Activated CD8-positive, alpha-beta memory T cell treated with anti-CD3 and anti-CD28 coated beads, Interleukin-2, amount 10 ng/mL, durations not matched to agents 7 days and 5 days (primary cell): ENCODE results near the gene SLC25A47. TPM values are rescaled to one million over a fixed set of nuclear protein-coding genes. Genes with fewer than 3 reads are reported as not detected.
A peak's percentile ranks its signal among the peaks of the same experiment; 100 is the strongest.

Experiments used
- ATAC-seq: fragments of 150-1000 bp; cut with Tn5 transposase; one replicate; pipeline ENCODE4 v1.10.0; 2021; ENCODE audit warnings: moderate library complexity
- CTCF ChIA-PET: fragments of 350-600 bp; sonication (Branson Sonifier 250); formaldehyde crosslinking; loops from one replicate; lab custom pipeline; 2021; ENCODE audit warnings: antibody characterized with exemption; lab: Charles Lee
- DNase-seq: peaks from one replicate; pipeline ENCODE4 v3.0.0-alpha.2; 2020
- H3K27ac Mint-ChIP-seq: one replicate; pipeline ENCODE4 v1.8.0; 2021; ENCODE audit warnings: mild to moderate bottlenecking, mixed read lengths
- H3K27me3 Mint-ChIP-seq: one replicate; pipeline ENCODE4 v1.8.0; 2021; ENCODE audit warnings: mixed read lengths
- H3K36me3 Mint-ChIP-seq: one replicate; pipeline ENCODE4 v1.8.0; 2021; ENCODE audit warnings: mild to moderate bottlenecking, mixed read lengths
- H3K4me1 Mint-ChIP-seq: one replicate; pipeline ENCODE4 v1.8.0; 2021; ENCODE audit warnings: mixed read lengths
- H3K4me3 Mint-ChIP-seq: one replicate; pipeline ENCODE4 v1.8.0; 2021; ENCODE audit warnings: mild to moderate bottlenecking, moderate library complexity, mixed read lengths
- H3K9me3 Mint-ChIP-seq: one replicate; pipeline ENCODE4 v1.8.0; 2022; ENCODE audit warnings: low read depth, mixed read lengths
- total RNA-seq, 2 experiments: library from RNA; stranded (reverse); gene quantifications; one replicate each; pipeline ENCODE4 v1.2.3, GENCODE V29; 2021

Gene SLC25A47
- total RNA-seq, 2 experiments from 2014 or later, result not detected

- CTCF ChIA-PET, result no interaction called here
- Mint-ChIP-seq H3K9me3 (no peaks in the 10 kb centered on the region), H3K27ac (no peak overlapping the region), H3K4me1 (no peaks in the 10 kb centered on the region), H3K27me3 (no peaks in the 10 kb centered on the region), H3K4me3 (no peak overlapping the region), H3K36me3 (no peaks in the 10 kb centered on the region)
- ATAC-seq (no peak), DNase-seq (no peak)
These were observed 4.0 kb downstream of the SLC25A47 start for GRCh38 chr14:100327128-100327527.

- ATAC-seq, result no peak
- no peaks in the 10 kb centered on the region for H3K36me3 Mint-ChIP-seq
- no peaks in the 10 kb centered on the region for H3K9me3 Mint-ChIP-seq
- H3K27ac Mint-ChIP-seq, result no peak overlapping the region
- CTCF ChIA-PET, result no interaction called here
- DNase-seq, result no peak
- H3K4me1 Mint-ChIP-seq, result no peaks in the 10 kb centered on the region
- no peak overlapping the region for H3K4me3 Mint-ChIP-seq
- H3K27me3 Mint-ChIP-seq, result no peaks in the 10 kb centered on the region
These were observed 5.5 kb downstream of the SLC25A47 start for GRCh38 chr14:100328495-100329163.

- no peaks in the 10 kb centered on the region for H3K4me1 Mint-ChIP-seq
- DNase-seq (no peak), ATAC-seq (no peak)
- no peak overlapping the region for H3K4me3 Mint-ChIP-seq
- no peaks in the 10 kb centered on the region for H3K27me3 Mint-ChIP-seq
- CTCF ChIA-PET, result interaction anchor here (1.7 kb wide), 1 partner anchor 10 kb away, joined by 5 read pairs; no protein-coding TSS in a partner anchor
- H3K9me3 Mint-ChIP-seq, result no peaks in the 10 kb centered on the region
- peaks cover 5% of the 10 kb centered on the region for H3K36me3 Mint-ChIP-seq
- no peak overlapping the region for H3K27ac Mint-ChIP-seq
These were observed 6.3 kb downstream of the SLC25A47 start for GRCh38 chr14:100329233-100330006.

GRCh38 chr14:100330007-100330344, 6.8 kb downstream of the SLC25A47 start:
- peaks cover 10% of the 10 kb centered on the region for H3K36me3 Mint-ChIP-seq
- DNase-seq (no peak), ATAC-seq (no peak)
- CTCF ChIA-PET, result interaction anchor here (1.7 kb wide), 1 partner anchor 11 kb away, joined by 5 read pairs; no protein-coding TSS in a partner anchor
- no peak overlapping the region for H3K4me3 Mint-ChIP-seq
- no peaks in the 10 kb centered on the region for H3K9me3 Mint-ChIP-seq
- no peak overlapping the region for H3K27ac Mint-ChIP-seq
- H3K4me1 Mint-ChIP-seq, result no peaks in the 10 kb centered on the region
- no peaks in the 10 kb centered on the region for H3K27me3 Mint-ChIP-seq

- no peaks in the 10 kb centered on the region for H3K27me3 Mint-ChIP-seq
- no peak overlapping the region for H3K4me3 Mint-ChIP-seq
- peaks cover 12% of the 10 kb centered on the region for H3K36me3 Mint-ChIP-seq
- no peaks in the 10 kb centered on the region for H3K4me1 Mint-ChIP-seq
- CTCF ChIA-PET, result interaction anchor here (1.0 to 1.7 kb wide), 2 partner anchors 11 to 45 kb away, joined by 3 to 5 read pairs; no protein-coding TSS in a partner anchor
- no peak overlapping the region for H3K27ac Mint-ChIP-seq
- ATAC-seq, result peak; percentile 13
- DNase-seq, result no peak
- no peaks in the 10 kb centered on the region for H3K9me3 Mint-ChIP-seq
These were observed 7.3 kb downstream of the SLC25A47 start for GRCh38 chr14:100330388-100330931.

- ATAC-seq, result no peak
These were observed 9.0 kb downstream of the SLC25A47 start for GRCh38 chr14:100332071-100332639.

GRCh38 chr14:100332797-100333196, 9.7 kb downstream of the SLC25A47 start:
- peaks cover 3% of the 10 kb centered on the region for H3K4me1 Mint-ChIP-seq
- H3K4me3 Mint-ChIP-seq, result no peak overlapping the region
- H3K9me3 Mint-ChIP-seq, result no peaks in the 10 kb centered on the region
- peaks cover 28% of the 10 kb centered on the region for H3K36me3 Mint-ChIP-seq
- ATAC-seq (no peak), DNase-seq (no peak)
- no peaks in the 10 kb centered on the region for H3K27me3 Mint-ChIP-seq
- H3K27ac Mint-ChIP-seq, result no peak overlapping the region
- CTCF ChIA-PET, result no interaction called here

More at GRCh38 chr14:100332071-100332639, 9.0 kb downstream of the SLC25A47 start:
- Mint-ChIP-seq H3K4me1 (peaks cover 2% of the 10 kb centered on the region), H3K27ac (no peak overlapping the region), H3K27me3 (no peaks in the 10 kb centered on the region), H3K36me3 (peaks cover 24% of the 10 kb centered on the region), H3K4me3 (no peak overlapping the region), H3K9me3 (no peaks in the 10 kb centered on the region)
- no peak for DNase-seq
- CTCF ChIA-PET, result interaction anchor here (0.9 kb wide), 1 partner anchor 13 kb away, joined by 3 read pairs; no protein-coding TSS in a partner anchor

GRCh38 chr14:100333311-100333710, 10.2 kb downstream of the SLC25A47 start:
- Mint-ChIP-seq H3K27me3 (no peaks in the 10 kb centered on the region), H3K4me3 (no peak overlapping the region), H3K27ac (no peak overlapping the region), H3K4me1 (peaks cover 5% of the 10 kb centered on the region), H3K36me3 (peaks cover 32% of the 10 kb centered on the region), H3K9me3 (no peaks in the 10 kb centered on the region)
- ATAC-seq (no peak), DNase-seq (no peak)
- CTCF ChIA-PET, result interaction anchor here (1.2 kb wide), 1 partner anchor 10 kb away, joined by 3 read pairs; no protein-coding TSS in a partner anchor

GRCh38 chr14:100333827-100334226, 10.7 kb downstream of the SLC25A47 start:
- H3K36me3 Mint-ChIP-seq, result peaks cover 34% of the 10 kb centered on the region
- CTCF ChIA-PET, result interaction anchor here (1.0 to 1.4 kb wide), 3 partner anchors 10 to 50 kb away, joined by 3 to 5 read pairs (median 3); no protein-coding TSS in a partner anchor
- DNase-seq (no peak), ATAC-seq (no peak)
- H3K27me3 Mint-ChIP-seq, result no peaks in the 10 kb centered on the region
- no peak overlapping the region for H3K4me3 Mint-ChIP-seq
- H3K9me3 Mint-ChIP-seq, result no peaks in the 10 kb centered on the region
- peaks cover 5% of the 10 kb centered on the region for H3K4me1 Mint-ChIP-seq
- H3K27ac Mint-ChIP-seq, result no peak overlapping the region

- Mint-ChIP-seq H3K4me3 (no peak overlapping the region), H3K36me3 (peaks cover 41% of the 10 kb centered on the region), H3K4me1 (peaks cover 8% of the 10 kb centered on the region), H3K9me3 (no peaks in the 10 kb centered on the region), H3K27ac (no peak overlapping the region), H3K27me3 (no peaks in the 10 kb centered on the region)
- ATAC-seq (no peak), DNase-seq (no peak)
- CTCF ChIA-PET, result interaction anchor here (1.0 to 1.4 kb wide), 2 partner anchors 16 to 51 kb away, joined by 3 to 5 read pairs; no protein-coding TSS in a partner anchor
These were observed 11.8 kb downstream of the SLC25A47 start for GRCh38 chr14:100334904-100335303.

- H3K4me1 Mint-ChIP-seq, result peaks cover 20% of the 10 kb centered on the region
- peak overlapping the region; percentile 56 for H3K27ac Mint-ChIP-seq
- H3K9me3 Mint-ChIP-seq, result no peaks in the 10 kb centered on the region
- H3K36me3 Mint-ChIP-seq, result peaks cover 58% of the 10 kb centered on the region
- CTCF ChIA-PET, result interaction anchor here (1.0 kb wide), 1 partner anchor 47 kb away, joined by 3 read pairs; no protein-coding TSS in a partner anchor
- ATAC-seq, result peak; percentile 15
- no peak overlapping the region for H3K4me3 Mint-ChIP-seq
- no peak for DNase-seq
- no peaks in the 10 kb centered on the region for H3K27me3 Mint-ChIP-seq
These were observed 13.7 kb downstream of the SLC25A47 start for GRCh38 chr14:100336618-100337530.

- H3K36me3 Mint-ChIP-seq, result peaks cover 63% of the 10 kb centered on the region
- CTCF ChIA-PET, result no interaction called here
These were observed 16.8 kb downstream of the SLC25A47 start for GRCh38 chr14:100339766-100340422.

More at GRCh38 chr14:100339766-100340422, 16.8 kb downstream of the SLC25A47 start:
- ATAC-seq (no peak), DNase-seq (no peak)
- Mint-ChIP-seq H3K4me1 (peaks cover 35% of the 10 kb centered on the region), H3K27me3 (no peaks in the 10 kb centered on the region), H3K4me3 (no peak overlapping the region), H3K9me3 (no peaks in the 10 kb centered on the region), H3K27ac (peak overlapping the region; percentile 14)
